Measurements from ENCODE around the gene ABHD17A.
"Not testable (repeated sequence)": the region's sequence is repeated elsewhere in the genome, so short reads cannot be mapped to it uniquely, and the experiment has no call there.

The ABHD17A gene

GRCh38 chr19:1908364-1908678, 23.0 kb upstream of the ABHD17A start:
- DNase-seq, result no peak

GRCh38 chr19:1907563-1908363, 22.5 kb upstream of the ABHD17A start:
- DNase-seq, result no peak

- no peak for DNase-seq
These were observed 21.8 kb upstream of the ABHD17A start for GRCh38 chr19:1906985-1907562.

GRCh38 chr19:1905863-1906375, 20.6 kb upstream of the ABHD17A start:
- DNase-seq, result no peak

GRCh38 chr19:1905110-1905862, 20.0 kb upstream of the ABHD17A start, which contains the start of the genes ADAT3 and SCAMP4:
Gene ADAT3, plus strand, starts transcription at chr19:1905399. Its CDS starts 6,649 bp downstream, at chr19:1912048.
Gene SCAMP4, plus strand, starts transcription at chr19:1905399. Its CDS starts 9,621 bp downstream, at chr19:1915020.
- DNase-seq, result peak; percentile 87 to 95

GRCh38 chr19:1904860-1905109, 19.5 kb upstream of the ABHD17A start:
- no peak for DNase-seq

- no peak for DNase-seq
These were observed 17.6 kb upstream of the ABHD17A start for GRCh38 chr19:1902923-1903322.

- peak in 1 of 2 donors; percentile 47 for DNase-seq
These were observed 16.7 kb upstream of the ABHD17A start for GRCh38 chr19:1901940-1902404.

- DNase-seq, result no peak
These were observed 11.2 kb upstream of the ABHD17A start for GRCh38 chr19:1896508-1896907.

- no peak for DNase-seq
These were observed 8.5 kb upstream of the ABHD17A start for GRCh38 chr19:1893791-1894190.

- no peak for DNase-seq
These were observed 4.6 kb upstream of the ABHD17A start for GRCh38 chr19:1889907-1890306.

GRCh38 chr19:1888385-1888784, 3.1 kb upstream of the ABHD17A start:
- no peak for DNase-seq

- not testable (repeated sequence) for DNase-seq
These were observed 1.1 kb upstream of the ABHD17A start for GRCh38 chr19:1886360-1886759.

GRCh38 chr19:1884719-1885334, 469 bp downstream of the ABHD17A start:
- no peak for DNase-seq

GRCh38 chr19:1884291-1884718, 991 bp downstream of the ABHD17A start:
- no peak for DNase-seq

GRCh38 chr19:1883784-1884183, 1.5 kb downstream of the ABHD17A start:
- DNase-seq, result no peak

GRCh38 chr19:1882786-1883692, 2.3 kb downstream of the ABHD17A start:
- DNase-seq, result no peak

GRCh38 chr19:1882089-1882785, 3.1 kb downstream of the ABHD17A start:
- no peak for DNase-seq

- not testable (repeated sequence) for DNase-seq
These were observed 3.8 kb downstream of the ABHD17A start for GRCh38 chr19:1881393-1882088.

GRCh38 chr19:1880611-1881392, 4.5 kb downstream of the ABHD17A start:
- DNase-seq, result no peak
